ENCODE results near the gene SP3.

The SP3 gene

GRCh38 chr2:173942861-173943523 lies 22.2 kb downstream of the SP3 start:
- DNase-seq (ENCODE audit: low read depth), result no peak

- no peak for DNase-seq (ENCODE audit: low read depth)
Measured at GRCh38 chr2:173941567-173941966, 23.6 kb downstream of the SP3 start.

GRCh38 chr2:173940208-173941020 lies 24.8 kb downstream of the SP3 start:
- no peak for DNase-seq (ENCODE audit: low read depth)

- DNase-seq (ENCODE audit: low read depth), result no peak
Measured at GRCh38 chr2:173938700-173939384, 26.3 kb downstream of the SP3 start.

- DNase-seq (ENCODE audit: low read depth), result no peak
Measured at GRCh38 chr2:173935305-173935704, 29.9 kb downstream of the SP3 start.

GRCh38 chr2:173934895-173935294 lies 30.3 kb downstream of the SP3 start:
- no peak for DNase-seq (ENCODE audit: low read depth)

- no peak for DNase-seq (ENCODE audit: low read depth)
Measured at GRCh38 chr2:173931751-173932150, 33.4 kb downstream of the SP3 start.

- DNase-seq (ENCODE audit: low read depth), result no peak
Measured at GRCh38 chr2:173929441-173929840, 35.7 kb downstream of the SP3 start.

- DNase-seq (ENCODE audit: low read depth), result no peak
Measured at GRCh38 chr2:173926875-173927274, 38.3 kb downstream of the SP3 start.

GRCh38 chr2:173924285-173924684 lies 40.9 kb downstream of the SP3 start:
- DNase-seq (ENCODE audit: low read depth), result no peak

GRCh38 chr2:173922760-173923159 lies 42.4 kb downstream of the SP3 start:
- no peak for DNase-seq (ENCODE audit: low read depth)

GRCh38 chr2:173922068-173922467 lies 43.1 kb downstream of the SP3 start:
- DNase-seq (ENCODE audit: low read depth), result no peak

- DNase-seq (ENCODE audit: low read depth), result no peak
Measured at GRCh38 chr2:173914055-173914927, 50.9 kb downstream of the SP3 start.

GRCh38 chr2:173909846-173910245 lies 55.3 kb downstream of the SP3 start:
- no peak for DNase-seq (ENCODE audit: low read depth)

GRCh38 chr2:173906626-173907025 lies 58.5 kb downstream of the SP3 start:
- DNase-seq (ENCODE audit: low read depth), result no peak

- no peak for DNase-seq (ENCODE audit: low read depth)
Measured at GRCh38 chr2:173903601-173904394, 61.4 kb downstream of the SP3 start.

GRCh38 chr2:173898996-173899395 lies 66.2 kb downstream of the SP3 start:
- no peak for DNase-seq (ENCODE audit: low read depth)

GRCh38 chr2:173898178-173898668 lies 67.0 kb downstream of the SP3 start:
- DNase-seq (ENCODE audit: low read depth), result no peak

GRCh38 chr2:173896755-173897154 lies 68.4 kb downstream of the SP3 start:
- no peak for DNase-seq (ENCODE audit: low read depth)

- DNase-seq (ENCODE audit: low read depth), result no peak
Measured at GRCh38 chr2:173892341-173892740, 72.8 kb downstream of the SP3 start.

Data from activated T-cell treated with anti-CD3 and anti-CD28 coated beads for 48 hours (primary cell).